GM12801 (cell line): ENCODE results near the gene GNS.

Source experiments
- TF ChIP-seq, protein P1 (sequence below): IDR thresholded peaks from one replicate; pipeline ENCODE4 v1.5.1; 2011; ENCODE audit warnings: control low read depth; ENCODE audit not compliant: insufficient read length; ENCODE audit errors: extremely low read depth

GNS gene

DNA sequence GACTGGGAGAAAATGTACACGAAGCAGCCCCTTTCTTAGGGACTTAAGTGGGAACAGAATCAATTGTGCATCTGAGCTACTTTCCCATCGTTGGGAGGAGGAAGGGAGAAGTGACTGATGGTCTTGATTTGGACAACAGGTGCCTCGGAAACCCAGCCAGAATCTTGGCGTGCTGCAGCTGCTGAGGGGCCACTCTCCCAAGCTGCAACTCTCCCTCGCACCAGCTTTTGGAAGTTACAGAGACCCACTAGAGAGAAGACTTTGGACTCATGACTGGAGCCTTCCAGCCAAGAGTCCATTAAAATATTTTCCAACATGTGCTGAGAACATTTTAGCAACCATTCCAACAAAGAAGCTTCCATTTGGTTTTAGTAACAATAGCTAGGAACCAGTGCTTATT, 52.3 kb downstream of the GNS start:
- TF ChIP-seq, protein P1, sequence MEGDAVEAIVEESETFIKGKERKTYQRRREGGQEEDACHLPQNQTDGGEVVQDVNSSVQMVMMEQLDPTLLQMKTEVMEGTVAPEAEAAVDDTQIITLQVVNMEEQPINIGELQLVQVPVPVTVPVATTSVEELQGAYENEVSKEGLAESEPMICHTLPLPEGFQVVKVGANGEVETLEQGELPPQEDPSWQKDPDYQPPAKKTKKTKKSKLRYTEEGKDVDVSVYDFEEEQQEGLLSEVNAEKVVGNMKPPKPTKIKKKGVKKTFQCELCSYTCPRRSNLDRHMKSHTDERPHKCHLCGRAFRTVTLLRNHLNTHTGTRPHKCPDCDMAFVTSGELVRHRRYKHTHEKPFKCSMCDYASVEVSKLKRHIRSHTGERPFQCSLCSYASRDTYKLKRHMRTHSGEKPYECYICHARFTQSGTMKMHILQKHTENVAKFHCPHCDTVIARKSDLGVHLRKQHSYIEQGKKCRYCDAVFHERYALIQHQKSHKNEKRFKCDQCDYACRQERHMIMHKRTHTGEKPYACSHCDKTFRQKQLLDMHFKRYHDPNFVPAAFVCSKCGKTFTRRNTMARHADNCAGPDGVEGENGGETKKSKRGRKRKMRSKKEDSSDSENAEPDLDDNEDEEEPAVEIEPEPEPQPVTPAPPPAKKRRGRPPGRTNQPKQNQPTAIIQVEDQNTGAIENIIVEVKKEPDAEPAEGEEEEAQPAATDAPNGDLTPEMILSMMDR: no peak

DNA sequence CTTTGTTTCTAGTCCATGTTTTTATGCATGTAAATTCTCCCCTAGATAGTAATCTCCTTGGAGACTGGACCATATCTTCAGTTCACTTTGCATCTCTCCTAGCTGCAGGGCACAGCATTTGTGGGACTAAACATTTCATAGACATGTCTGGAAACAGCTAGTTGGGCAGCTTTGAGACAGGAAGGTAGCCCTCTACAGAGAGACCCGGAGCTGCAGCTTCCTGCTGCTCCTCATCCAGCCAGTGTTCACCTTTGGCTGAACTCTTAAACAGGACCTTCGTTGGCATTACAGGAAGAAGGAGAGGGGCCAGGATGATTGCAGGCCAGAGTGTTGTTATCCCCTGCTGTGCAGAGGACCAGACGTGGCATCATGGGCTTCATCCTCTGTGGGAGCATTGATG, 52.9 kb downstream of the GNS start:
- TF ChIP-seq, protein P1: no peak

DNA sequence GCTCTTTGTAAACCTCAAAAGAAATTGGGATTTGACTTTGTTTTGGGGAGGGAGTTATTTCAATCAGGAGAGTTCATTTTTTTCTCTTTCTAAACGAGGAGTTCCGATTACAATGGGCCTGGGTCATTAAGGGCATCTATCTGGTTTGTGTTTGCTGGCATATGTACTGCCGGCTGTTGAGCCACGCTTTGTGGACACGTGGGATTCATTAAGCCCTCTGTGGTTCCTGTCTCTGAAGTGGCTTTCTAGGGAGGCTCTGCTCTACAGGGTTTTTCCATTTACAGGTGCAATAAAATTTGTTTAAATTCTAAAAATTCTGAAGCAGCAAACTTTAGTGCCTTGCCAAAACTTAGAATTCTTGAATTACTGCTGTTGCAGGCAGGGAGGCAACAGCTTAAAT, 57.9 kb downstream of the GNS start:
- TF ChIP-seq, protein P1: no peak

DNA sequence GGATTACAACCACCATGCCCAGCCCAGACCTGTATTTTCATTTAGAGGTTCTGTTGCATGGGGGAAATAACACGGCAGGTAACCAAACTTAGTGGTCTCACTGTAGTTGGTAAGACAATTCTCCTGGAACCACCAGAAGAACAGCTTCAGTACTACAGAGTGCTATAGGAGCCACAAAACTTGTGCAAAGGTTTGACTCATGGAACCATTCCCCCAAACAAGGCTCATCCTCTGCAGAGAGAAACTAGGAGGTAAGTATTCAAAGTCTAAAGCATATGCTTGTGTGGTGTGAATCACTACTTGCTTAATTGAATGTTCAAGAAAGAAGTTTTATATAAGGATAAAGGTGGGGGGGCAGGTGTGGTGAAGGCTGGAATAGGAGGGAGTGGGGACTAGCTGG, 58.7 kb downstream of the GNS start:
- TF ChIP-seq, protein P1: no peak

DNA sequence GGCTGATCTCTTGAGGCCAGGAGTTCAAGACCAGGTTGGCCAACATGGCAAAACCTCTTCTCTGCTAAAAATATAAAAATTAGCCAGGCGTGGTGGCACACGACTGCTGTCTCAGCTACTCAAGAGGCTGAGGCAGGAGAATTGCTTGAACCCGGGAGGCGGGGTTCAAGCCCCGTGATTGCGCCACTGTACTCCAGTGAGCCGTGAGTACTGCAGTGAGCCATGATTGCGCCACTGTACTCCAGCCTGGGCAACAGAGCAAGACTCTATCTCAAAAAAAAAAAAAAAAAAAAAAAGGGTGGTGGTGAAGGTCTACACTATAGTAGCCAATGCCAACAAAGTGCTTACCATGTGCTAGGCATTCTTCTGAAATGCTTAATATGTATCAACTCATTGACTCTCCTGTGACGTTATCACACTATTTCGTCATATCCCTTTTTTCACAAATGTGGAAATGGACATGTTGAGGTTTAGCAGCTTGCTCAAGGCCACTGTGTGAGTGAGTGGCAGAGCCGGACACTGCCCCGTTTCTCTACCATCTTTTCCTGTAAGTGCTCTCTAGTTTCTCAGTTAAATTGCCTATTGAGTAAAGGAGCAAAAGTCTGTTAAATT, 59.6 kb downstream of the GNS start:
- TF ChIP-seq, protein P1: no peak

DNA sequence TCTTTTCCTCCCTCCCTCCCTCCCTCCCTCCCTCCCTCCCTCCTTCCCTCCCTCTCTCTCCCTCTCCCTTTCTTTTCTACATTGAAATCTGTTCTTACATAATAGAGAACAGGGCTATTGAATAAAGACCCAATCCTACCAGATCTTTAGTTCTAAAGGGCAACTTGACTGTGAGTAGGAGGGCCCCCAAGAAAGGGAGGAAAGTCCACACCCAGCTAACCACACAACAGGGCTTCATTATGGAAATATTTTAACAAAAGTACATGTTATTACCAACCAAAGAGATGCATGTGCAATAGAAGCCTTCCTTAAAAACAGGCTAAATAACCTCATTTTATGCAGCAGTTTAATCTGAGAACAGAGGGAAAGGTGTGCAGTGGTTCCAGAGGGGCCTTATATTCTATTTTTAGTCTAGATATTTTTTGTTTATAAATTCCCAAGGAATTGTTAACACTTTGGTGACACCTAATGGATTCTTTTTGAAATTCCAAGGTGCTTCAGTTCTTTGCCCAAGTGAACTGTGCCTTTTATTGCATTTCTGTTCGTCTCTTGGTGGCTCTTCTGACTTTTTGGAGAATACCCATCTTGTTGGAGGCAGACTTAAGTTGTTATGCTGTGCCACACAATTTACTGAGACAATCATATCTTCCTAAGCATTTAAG, 63.0 kb downstream of the GNS start:
- TF ChIP-seq, protein P1: no peak

DNA sequence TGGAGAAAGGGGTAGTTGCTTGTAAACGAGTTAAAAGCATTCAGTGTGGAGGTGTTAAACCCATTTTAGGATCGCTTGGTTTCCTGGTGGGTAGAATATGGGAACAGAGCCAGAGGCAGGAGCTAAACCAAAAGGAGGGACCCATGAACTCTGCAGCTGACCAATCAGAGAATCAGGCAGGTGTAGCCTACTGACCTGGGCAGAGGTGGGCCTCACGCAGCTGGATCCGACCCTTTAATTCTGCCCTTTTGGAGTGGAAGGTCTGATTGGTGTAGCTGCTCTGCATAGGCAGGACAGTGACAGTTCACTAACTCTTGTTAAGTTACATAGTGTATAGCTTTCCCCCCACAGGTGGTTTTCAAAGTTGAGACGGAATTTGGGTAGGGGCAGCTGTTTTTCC, 63.7 kb downstream of the GNS start:
- TF ChIP-seq, protein P1: no peak
